Renal cortex interstitium (tissue), 11 donors: ENCODE results near the gene HOMER3. TPM values are rescaled to one million over a fixed set of nuclear protein-coding genes. Genes with fewer than 3 reads are reported as not detected.
"Not testable (repeated sequence)": the region's sequence is repeated elsewhere in the genome, so short reads cannot be mapped to it uniquely, and the experiment has no call there.

Experiments used
- DNase-seq, 11 donors: peaks; one replicate each; pipeline ENCODE4 v3.0.0-alpha.2; 2013; ENCODE audit warnings: low read depth in 9 of 11, low spot score in 4 of 11; ENCODE audit errors: extremely low read depth in 1 of 11
- polyA plus RNA-seq, 3 donors: library from polyadenylated mRNA; unstranded; fragments of 120-200 nt; gene quantifications; one replicate each; pipeline ENCODE4 v1.2.1, GENCODE V29; 2013; ENCODE audit not compliant: insufficient read length in 3 of 3

The HOMER3 gene
- polyA plus RNA-seq, 3 donors = 45.6 to 70.4 (median 62.5) TPM

- DNase-seq = no peak
Observed at GRCh38 chr19:18910801-18911436, 30.1 kb downstream of the HOMER3 start.

- DNase-seq = no peak
Observed at GRCh38 chr19:18910010-18910409, 31.0 kb downstream of the HOMER3 start.

GRCh38 chr19:18908917-18909619 is 31.9 kb downstream of the HOMER3 start:
- no peak for DNase-seq

- no peak for DNase-seq
Observed at GRCh38 chr19:18906605-18907519, 34.2 kb downstream of the HOMER3 start.

GRCh38 chr19:18905513-18906236 is 35.3 kb downstream of the HOMER3 start:
- no peak for DNase-seq

- no peak for DNase-seq
Observed at GRCh38 chr19:18905058-18905456, 36.0 kb downstream of the HOMER3 start.

GRCh38 chr19:18904334-18905057 is 36.5 kb downstream of the HOMER3 start:
- no peak for DNase-seq

- no peak for DNase-seq
Observed at GRCh38 chr19:18903156-18904037, 37.6 kb downstream of the HOMER3 start.

- DNase-seq = not testable (repeated sequence)
Observed at GRCh38 chr19:18902519-18902918, 38.5 kb downstream of the HOMER3 start.

GRCh38 chr19:18901491-18901890 is 39.5 kb downstream of the HOMER3 start:
- DNase-seq = no peak

- no peak for DNase-seq
Observed at GRCh38 chr19:18900700-18901481, 40.1 kb downstream of the HOMER3 start.

GRCh38 chr19:18899624-18900560 is 41.1 kb downstream of the HOMER3 start:
- DNase-seq = no peak

- DNase-seq = no peak
Observed at GRCh38 chr19:18898607-18899408, 42.2 kb downstream of the HOMER3 start.

GRCh38 chr19:18898081-18898606 is 42.9 kb downstream of the HOMER3 start:
- DNase-seq = no peak
